Gastroesophageal sphincter (tissue), 3 donors: ENCODE measurements around the gene FAM118B.

Experiments
- CTCF ChIP-seq, 4 experiments: fragments of 200-600 bp in 2 of 4; fragments of 450-650 bp in 2 of 4; sonication (generic) in 1 of 4; IDR thresholded peaks; one replicate each; pipeline ENCODE4 v1.5.1; 2017 to 2019; ENCODE audit warnings: antibody characterized with exemption in 4 of 4, mild to moderate bottlenecking in 2 of 4, moderate library complexity in 2 of 4
- EP300 ChIP-seq: sonication (generic); formaldehyde crosslinking; IDR thresholded peaks from one replicate; pipeline ENCODE4 v1.6.1; 2017; ENCODE audit warnings: antibody characterized with exemption, mild to moderate bottlenecking
- POLR2A ChIP-seq, 2 donors: fragments of 450-650 bp; IDR thresholded peaks; one replicate each; pipeline ENCODE4 v1.6.1; 2017; ENCODE audit warnings: antibody characterized with exemption in 2 of 2, mild to moderate bottlenecking in 2 of 2, moderate library complexity in 1 of 2

- TF ChIP-seq CTCF (IDR thresholded peaks at IDR 0.05) (no peak), EP300 (no peak), POLR2A (IDR thresholded peaks at IDR 0.05) (no peak)
Measured at GRCh38 chr11:126210871-126211235, 729 bp upstream of the FAM118B start.
